Stimulated activated CD8-positive, alpha-beta memory T cell treated with anti-CD3 and anti-CD28 coated beads, Interleukin-2, amount 100 ng/mL, for 48 hours (primary cell): Measurements from ENCODE around the gene SLC7A4.

Experiments
- DNase-seq, 2 donors: peaks; one replicate each; pipeline ENCODE4 v3.0.0-alpha.2; 2020; ENCODE audit warnings: low read depth in 2 of 2

SLC7A4 gene

DNA sequence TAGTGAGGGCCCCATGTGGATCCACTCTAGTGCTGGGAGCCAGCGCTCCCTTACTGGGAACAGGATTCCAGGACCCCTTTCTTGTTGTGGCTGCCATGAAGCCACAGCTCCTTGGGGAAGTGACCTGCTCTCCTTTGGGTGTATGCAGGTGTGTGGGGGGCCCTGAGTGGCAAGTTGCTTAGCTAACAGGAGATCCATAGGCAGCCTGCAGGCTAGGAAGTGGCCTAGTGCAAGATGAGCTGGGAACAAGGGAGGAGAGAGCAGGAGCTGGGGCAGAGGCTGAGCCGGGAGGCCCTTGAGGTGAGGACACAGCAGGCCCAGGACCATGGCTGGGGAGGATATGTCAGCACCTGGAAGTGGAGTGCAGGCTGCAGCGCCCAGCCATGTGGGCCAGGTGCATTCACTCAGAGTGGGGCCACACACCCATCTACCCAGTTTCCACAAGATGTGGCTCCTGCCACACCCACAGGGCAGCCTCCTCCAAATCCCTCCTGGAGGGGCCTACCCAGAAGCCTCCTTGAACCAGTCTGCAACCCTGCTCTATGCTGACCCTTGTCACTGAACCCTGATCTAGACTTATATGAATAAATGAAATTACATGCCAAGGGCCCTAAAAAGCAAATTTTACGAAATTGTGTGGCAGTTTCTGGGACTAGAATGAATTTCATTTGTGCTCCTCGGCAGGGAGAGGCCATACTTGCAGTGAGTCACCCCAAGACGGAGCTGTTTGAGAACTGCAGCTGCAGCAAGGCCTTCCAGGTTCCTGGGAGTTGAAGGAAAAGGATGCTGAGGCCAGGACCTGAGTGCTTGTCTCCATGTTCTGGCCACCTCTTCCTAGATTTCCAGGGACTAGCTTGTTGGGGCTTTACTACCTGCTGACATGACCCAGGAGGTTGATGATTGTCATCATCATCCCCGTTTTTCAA is 33.7 kb downstream of the SLC7A4 start:
- DNase-seq, result no peak

DNA sequence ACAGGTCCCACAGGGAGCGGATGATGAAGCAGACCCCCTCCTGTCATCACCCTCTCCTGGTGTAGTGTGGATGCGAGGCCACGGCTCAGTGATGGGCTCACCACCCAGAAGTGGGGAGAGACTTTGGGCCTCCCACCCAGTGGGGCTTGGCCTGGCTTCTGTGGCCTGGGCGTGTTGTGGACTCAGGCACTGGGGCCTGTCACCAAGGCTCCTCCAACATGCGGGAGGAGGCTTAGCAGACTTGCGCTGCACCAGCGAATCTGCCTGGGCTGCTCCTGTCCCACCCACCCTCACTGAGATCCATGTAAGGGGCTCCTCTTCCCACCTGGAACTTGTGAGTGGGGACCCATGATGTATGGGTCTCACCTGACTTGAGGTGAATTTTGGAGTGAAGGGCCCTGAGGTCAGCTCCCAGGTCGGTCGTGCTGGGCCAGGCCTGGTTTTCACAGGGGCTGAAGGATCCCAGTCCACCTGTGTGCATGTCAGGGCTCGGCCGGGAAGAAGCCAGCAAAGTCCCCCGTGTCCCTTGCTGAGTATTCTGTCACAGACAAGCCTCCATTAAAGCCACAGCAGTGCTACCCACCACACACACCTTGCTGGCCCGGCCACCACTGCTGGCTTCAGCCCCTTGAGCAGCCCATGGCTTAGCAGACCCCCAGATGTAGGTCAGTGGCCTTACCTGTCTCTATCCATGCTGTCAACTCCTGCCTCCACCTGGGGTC is 34.7 kb downstream of the SLC7A4 start:
- no peak for DNase-seq

DNA sequence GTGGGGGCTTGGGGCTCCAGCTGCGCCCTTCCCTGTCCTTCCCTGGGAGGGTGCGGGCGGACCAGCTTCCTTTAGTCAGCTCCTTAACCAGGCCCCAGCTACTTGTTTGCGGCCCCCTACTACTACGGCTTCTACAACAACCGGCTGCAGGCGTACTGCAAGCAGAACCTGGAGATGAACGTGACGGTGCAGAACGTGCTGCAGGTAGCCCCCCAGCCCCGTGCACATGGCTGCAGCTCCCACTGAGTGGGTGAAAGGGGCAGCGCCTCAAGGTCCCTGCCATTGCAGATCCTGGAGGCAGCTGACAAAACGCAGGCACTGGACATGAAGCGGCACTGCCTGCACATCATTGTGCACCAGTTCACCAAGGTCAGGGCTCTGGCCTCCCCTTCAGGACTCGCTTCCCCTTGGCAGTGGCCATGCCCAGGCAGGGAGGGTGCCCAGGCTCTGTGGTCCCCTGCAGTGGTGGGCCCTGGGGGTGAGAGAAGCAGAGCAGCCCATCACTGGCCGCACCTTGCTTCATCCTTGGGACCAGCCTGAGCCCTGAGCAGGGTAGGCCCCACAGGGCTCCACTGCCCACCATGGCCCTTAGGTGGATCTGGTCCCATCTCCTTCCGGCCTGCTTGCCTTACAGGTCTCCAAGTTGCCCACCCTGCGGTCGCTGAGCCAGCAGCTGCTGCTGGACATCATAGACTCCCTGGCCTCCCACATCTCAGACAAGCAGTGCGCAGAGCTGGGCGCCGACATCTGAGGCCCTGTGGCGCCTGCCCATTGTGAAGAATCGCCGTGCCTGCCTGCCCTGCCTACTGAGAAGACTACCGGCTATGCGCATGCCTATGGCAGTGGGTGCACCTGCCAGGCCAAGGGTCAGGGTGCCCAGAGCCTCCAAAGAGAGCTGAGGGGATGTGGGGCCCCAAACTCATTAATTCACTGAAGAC is 35.5 kb downstream of the SLC7A4 start:
- no peak for DNase-seq

- DNase-seq, result no peak
Measured at GRCh38 chr22:20996031-20996410, 36.3 kb downstream of the SLC7A4 start.

DNA sequence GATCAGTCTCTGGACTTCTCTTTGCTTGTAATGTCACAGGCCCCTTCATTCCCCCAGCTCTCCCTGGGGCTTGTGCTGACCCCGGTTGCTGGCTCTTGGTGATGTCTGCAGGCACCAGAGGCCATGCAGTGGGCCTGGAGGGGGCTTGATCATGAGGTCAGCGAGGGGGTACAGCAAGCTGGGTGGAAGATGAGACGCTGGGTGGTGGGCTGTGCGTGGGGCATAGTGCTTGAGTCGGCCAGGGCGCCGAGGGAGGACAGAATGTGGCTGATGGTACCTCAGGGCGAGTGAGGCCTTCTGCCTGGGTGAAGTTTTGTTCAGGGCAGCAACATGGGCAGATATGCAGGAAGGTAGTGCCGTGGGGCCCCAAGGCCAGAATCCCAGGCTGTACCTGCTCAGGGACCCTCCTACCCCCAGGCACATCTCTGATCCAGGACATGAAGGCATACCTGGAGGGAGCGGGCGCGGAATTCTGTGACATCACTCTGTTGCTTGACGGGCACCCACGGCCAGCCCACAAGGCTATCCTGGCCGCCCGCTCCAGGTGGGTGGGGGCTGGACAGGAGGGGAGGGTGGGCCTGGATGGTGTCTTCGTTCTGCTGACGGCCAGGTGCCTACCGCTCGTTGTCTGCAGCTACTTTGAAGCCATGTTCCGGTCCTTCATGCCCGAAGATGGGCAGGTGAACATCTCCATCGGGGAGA is 36.9 kb downstream of the SLC7A4 start:
- DNase-seq, result no peak

DNA sequence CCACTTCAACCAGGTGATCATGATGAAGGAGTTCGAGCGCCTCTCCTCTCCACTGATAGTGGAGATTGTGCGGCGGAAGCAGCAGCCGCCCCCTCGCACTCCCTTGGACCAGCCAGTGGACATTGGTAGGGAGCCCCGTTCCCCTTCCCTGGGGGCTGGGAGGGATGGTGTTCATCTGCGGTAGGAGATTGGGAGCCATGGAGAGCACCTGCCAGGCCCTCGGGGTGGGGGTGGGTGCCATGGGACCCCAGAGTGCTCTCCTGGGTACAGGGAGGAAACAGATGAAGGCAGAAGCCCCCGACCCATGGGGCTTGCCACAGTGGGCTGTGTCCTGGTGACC is 37.5 kb downstream of the SLC7A4 start:
- no peak for DNase-seq

DNA sequence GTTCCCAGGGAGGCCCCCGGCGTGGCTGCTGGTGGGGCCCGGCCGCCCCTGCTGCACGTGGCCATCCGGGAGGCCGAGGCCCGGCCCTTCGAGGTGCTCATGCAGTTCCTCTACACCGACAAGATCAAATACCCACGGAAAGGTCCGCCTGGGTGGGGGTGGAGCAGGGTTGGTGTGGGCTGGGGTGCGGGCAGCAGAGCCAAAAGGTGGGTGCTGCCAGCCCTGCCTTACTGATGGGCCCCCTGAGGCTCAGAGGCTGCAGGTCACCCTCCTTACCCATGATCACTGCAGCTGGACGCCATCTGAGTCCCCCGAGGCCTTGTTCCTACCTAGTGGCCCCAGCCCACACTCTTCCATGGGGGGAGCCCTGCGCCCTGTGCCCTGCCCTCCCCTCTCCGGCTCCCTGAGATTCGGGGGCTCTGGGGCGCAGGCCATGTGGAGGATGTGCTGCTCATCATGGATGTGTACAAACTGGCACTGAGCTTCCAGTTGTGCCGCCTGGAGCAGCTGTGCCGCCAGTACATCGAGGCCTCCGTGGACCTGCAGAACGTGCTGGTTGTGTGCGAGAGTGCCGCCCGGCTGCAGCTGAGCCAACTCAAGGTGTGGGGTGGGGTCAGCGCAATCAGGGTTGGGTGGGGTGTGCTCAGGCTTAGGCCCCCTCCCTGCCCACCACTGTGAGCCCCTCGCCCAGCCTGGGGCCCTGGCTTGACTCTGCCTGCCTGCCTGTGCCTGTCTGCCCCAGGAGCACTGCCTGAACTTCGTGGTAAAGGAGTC is 38.0 kb downstream of the SLC7A4 start:
- no peak for DNase-seq

DNA sequence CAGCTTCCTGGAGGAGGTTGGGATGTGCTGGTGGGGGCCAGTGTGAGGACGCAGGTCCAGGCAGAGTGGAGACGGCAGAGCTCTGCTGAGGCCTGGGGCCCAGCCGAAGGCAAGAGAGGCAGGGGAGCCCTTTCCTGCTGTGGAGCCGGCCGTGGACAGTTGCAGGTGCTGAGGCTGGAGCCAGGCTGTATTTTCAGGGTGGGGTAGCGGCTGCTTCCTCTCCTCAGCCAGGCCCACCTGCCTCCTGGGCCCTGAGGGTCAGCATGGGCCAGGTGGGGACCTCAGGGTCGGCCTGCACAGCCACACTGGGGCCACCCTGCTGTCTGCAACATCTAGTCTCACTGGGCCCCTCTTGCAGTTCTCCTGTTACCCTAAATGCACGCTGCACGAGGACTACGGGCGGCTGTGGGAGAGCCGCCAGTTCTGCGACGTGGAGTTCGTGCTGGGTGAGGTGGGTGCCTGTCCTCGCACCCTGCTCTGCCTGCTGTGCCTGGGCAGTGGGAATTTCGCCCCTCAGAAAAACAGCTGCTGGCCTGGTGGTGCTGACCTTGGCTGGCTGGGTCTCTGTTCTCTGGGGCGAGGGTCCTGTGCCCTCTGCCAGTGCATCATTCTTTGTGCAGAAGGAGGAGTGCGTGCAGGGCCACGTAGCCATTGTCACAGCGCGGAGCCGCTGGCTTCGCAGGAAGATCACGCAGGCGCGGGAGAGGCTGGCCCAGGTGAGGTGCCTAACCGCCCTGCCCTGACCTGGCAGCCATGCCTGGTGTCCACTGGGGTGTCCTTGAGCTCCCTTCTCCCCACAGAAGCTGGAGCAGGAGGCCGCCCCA is 38.8 kb downstream of the SLC7A4 start:
- DNase-seq, result no peak

- no peak for DNase-seq
Measured at GRCh38 chr22:20992456-20993303, 39.7 kb downstream of the SLC7A4 start.

- DNase-seq, result no peak
Measured at GRCh38 chr22:20992056-20992442, 40.3 kb downstream of the SLC7A4 start.

- DNase-seq, result no peak
Measured at GRCh38 chr22:20991252-20992055, 40.9 kb downstream of the SLC7A4 start.

DNA sequence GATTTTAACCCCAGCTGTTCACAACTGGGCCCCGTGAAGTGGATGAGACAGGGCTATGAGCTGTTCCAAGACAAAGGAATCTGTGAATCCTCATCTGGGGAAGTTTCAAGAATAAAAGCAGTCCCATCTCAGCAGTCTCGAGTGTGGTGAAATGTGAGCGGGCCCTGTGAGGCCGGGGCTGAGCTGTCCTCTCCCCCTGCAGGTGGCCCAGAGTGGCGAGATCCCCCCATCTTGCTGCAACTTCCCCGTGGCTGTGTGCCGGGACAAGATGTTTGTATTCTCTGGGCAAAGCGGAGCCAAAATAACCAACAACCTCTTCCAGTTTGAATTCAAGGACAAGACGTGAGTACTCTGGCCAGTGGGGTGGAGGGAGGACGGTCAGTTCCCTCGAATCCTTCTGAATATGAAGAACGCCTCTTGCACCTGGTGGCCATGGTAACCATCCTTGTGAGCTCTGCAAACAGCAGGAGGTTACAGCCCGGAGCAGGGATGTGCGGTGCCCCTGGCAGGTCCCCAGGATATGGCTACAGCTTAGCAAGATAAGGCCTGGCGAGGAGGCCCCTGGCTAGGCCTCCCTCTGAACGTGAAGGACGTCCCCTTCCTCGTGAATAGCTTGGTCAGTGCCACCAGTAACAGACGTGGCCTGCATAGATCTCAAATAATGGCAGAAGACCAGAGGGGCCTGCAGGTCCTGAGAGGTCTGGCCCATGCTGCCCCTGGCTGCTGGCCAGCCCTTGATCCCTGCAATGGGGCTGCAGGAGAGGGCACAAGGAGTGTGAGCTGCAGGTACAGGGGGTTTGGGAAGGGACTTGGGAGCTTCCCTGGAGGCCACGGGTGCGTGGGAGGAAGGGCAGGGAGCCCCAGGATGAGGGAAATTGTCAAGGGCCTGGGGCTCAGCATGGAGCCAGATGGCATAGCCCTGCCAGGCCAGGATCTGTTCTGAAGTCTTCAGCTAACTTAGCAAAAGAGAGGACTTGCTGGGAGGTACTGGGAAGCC is 41.9 kb downstream of the SLC7A4 start:
- DNase-seq, result no peak

- DNase-seq, result no peak
Measured at GRCh38 chr22:20989323-20990138, 42.8 kb downstream of the SLC7A4 start.

DNA sequence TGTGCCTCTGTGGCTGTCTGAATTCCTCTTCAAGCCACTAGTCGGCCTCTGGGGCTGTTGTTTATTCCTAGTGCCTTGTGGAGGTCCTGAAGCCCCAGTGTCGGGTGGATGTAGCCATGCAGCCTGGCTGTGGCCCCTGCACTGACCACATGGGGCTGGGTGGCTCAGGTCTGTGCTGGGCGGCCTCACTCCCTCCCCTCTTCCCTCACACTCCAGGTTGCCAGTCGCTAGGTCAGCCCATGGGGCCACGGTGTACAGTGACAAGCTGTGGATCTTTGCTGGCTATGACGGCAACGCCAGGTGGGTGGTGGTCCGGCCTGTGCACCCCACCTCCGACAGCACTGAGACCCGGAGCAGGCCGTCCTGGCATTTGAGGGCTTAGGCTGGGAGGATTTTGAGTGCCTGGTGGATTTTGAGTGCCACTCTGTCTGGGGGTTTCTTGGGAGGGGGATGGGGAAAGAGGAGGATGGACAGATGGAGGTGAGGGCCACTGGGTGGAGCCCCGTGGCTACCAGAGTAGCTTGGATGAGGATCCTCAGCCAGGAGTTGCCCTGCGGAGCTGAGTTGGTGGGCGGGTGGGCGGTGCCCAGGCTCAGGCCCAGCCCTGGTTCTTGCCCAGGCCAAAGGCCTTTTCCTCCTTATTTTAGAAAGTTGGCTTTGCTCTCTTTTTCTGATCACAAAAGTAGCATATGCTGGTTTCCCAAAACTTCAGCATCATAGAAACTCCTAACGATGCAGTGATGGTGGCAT is 43.6 kb downstream of the SLC7A4 start:
- no peak for DNase-seq

DNA sequence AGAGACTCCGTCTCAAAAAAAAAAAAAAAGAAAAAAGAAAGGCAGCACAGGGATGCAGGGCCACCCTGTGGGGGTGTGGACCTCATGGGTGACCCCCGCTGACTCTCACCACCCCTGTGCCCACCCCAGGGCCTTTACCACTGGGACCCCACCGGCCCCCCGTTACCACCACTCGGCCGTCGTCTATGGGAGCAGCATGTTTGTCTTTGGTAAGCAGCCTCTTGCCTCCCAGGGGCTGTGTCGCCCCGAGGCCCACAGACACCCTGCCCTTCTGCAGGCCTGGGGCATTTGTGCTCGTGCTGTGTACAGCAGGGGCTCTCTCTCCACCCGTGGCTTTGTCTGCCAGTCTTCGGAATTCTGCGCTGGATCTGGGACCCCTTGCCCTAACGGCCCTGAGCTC is 45.0 kb downstream of the SLC7A4 start:
- DNase-seq, result no peak
